ENCODE data around the gene ARID4B. TPM values are rescaled to one million over a fixed set of nuclear protein-coding genes. Genes with fewer than 3 reads are reported as not detected.

The ARID4B gene
- total RNA-seq, 1 experiment from 2014 or later, result 48.7 TPM

GRCh38 chr1:235246022-235246948 lies 81.7 kb downstream of the ARID4B start:
- H3K36me3 Mint-ChIP-seq (ENCODE audit: insufficient read depth, unreplicated experiment), result peaks cover 62% of the 10 kb centered on the region
- H3K27ac Mint-ChIP-seq (ENCODE audit: low read depth, unreplicated experiment), result peak overlapping the region; percentile 10
- H3K9me3 Mint-ChIP-seq (ENCODE audit: unreplicated experiment), result no peaks in the 10 kb centered on the region
- intact Hi-C loops (cut with micrococcal nuclease), result no loop called here
- H3K4me3 Mint-ChIP-seq (ENCODE audit: unreplicated experiment), result no peak overlapping the region
- CTCF ChIA-PET, result interaction anchor here (0.6 to 1.5 kb wide), 7 partner anchors 59 to 640 kb away, joined by 3 to 11 read pairs (median 5); partner anchors contain the start of gene TBCE
- TF ChIP-seq CTCF (IDR thresholded peaks at IDR 0.05; ENCODE audit: unreplicated experiment), result no peak
- no TSS peak for BruUV-seq (replicated peaks)
- peak; percentile 35 for DNase-seq (ENCODE audit: unreplicated experiment)
- H3K27me3 Mint-ChIP-seq (ENCODE audit: insufficient read depth, unreplicated experiment), result no peaks in the 10 kb centered on the region
- H3K4me1 Mint-ChIP-seq (ENCODE audit: insufficient read depth, unreplicated experiment), result peaks cover 18% of the 10 kb centered on the region
- POLR2A ChIA-PET, result interaction anchor here (0.8 to 1.8 kb wide), 7 partner anchors 10 to 635 kb away, joined by 3 to 21 read pairs (median 5); partner anchors contain the start of genes GGPS1, RBM34 and TOMM20

GRCh38 chr1:235244974-235245592 lies 82.9 kb downstream of the ARID4B start:
- CTCF ChIA-PET, result interaction anchor here (3.8 kb wide), 1 partner anchor 171 kb away, joined by 52 read pairs; no protein-coding TSS in a partner anchor
- Mint-ChIP-seq H3K36me3 (ENCODE audit: insufficient read depth, unreplicated experiment) (peaks cover 56% of the 10 kb centered on the region), H3K27me3 (ENCODE audit: insufficient read depth, unreplicated experiment) (no peaks in the 10 kb centered on the region), H3K4me3 (ENCODE audit: unreplicated experiment) (no peak overlapping the region), H3K9me3 (ENCODE audit: unreplicated experiment) (no peaks in the 10 kb centered on the region), H3K4me1 (ENCODE audit: insufficient read depth, unreplicated experiment) (peaks cover 18% of the 10 kb centered on the region), H3K27ac (ENCODE audit: low read depth, unreplicated experiment) (peak overlapping the region; percentile 10)
- intact Hi-C loops (cut with micrococcal nuclease), result no loop called here
- no peak for DNase-seq (ENCODE audit: unreplicated experiment)
- no TSS peak for BruUV-seq (replicated peaks)
- no peak for TF ChIP-seq CTCF (IDR thresholded peaks at IDR 0.05; ENCODE audit: unreplicated experiment)
- POLR2A ChIA-PET, result no interaction called here

GRCh38 chr1:235240960-235241359 lies 87.0 kb downstream of the ARID4B start:
- DNase-seq (ENCODE audit: unreplicated experiment), result no peak
- Mint-ChIP-seq H3K27ac (ENCODE audit: low read depth, unreplicated experiment) (no peak overlapping the region), H3K4me1 (ENCODE audit: insufficient read depth, unreplicated experiment) (peaks cover 12% of the 10 kb centered on the region), H3K9me3 (ENCODE audit: unreplicated experiment) (no peaks in the 10 kb centered on the region), H3K27me3 (ENCODE audit: insufficient read depth, unreplicated experiment) (no peaks in the 10 kb centered on the region), H3K4me3 (ENCODE audit: unreplicated experiment) (no peak overlapping the region), H3K36me3 (ENCODE audit: insufficient read depth, unreplicated experiment) (peaks cover 67% of the 10 kb centered on the region)
- no TSS peak for BruUV-seq (replicated peaks)
- POLR2A ChIA-PET, result interaction anchor here (0.7 to 8.0 kb wide), 4 partner anchors 15 to 157 kb away, joined by 3 to 45 read pairs (median 4); partner anchors contain the start of genes ARID4B and GGPS1
- CTCF ChIA-PET, result interaction anchor here (1.6 to 4.6 kb wide), 3 partner anchors 10 to 175 kb away, joined by 4 to 52 read pairs (median 24); no protein-coding TSS in a partner anchor
- no peak for TF ChIP-seq CTCF (IDR thresholded peaks at IDR 0.05; ENCODE audit: unreplicated experiment)
- intact Hi-C loops (cut with micrococcal nuclease), result no loop called here

- Mint-ChIP-seq H3K4me1 (ENCODE audit: insufficient read depth, unreplicated experiment) (peaks cover 7% of the 10 kb centered on the region), H3K36me3 (ENCODE audit: insufficient read depth, unreplicated experiment) (peaks cover 68% of the 10 kb centered on the region), H3K27me3 (ENCODE audit: insufficient read depth, unreplicated experiment) (no peaks in the 10 kb centered on the region), H3K9me3 (ENCODE audit: unreplicated experiment) (no peaks in the 10 kb centered on the region), H3K27ac (ENCODE audit: low read depth, unreplicated experiment) (peak overlapping the region; percentile 5), H3K4me3 (ENCODE audit: unreplicated experiment) (no peak overlapping the region)
- intact Hi-C loops (cut with micrococcal nuclease), result no loop called here
- TF ChIP-seq CTCF (IDR thresholded peaks at IDR 0.05; ENCODE audit: unreplicated experiment), result no peak
- BruUV-seq (replicated peaks), result no TSS peak
- ChIA-PET POLR2A (interaction anchor here (0.7 to 8.0 kb wide), 7 partner anchors 10 to 761 kb away, joined by 3 to 45 read pairs (median 4); partner anchors contain the start of genes ARID4B, GGPS1, TARBP1 and TOMM20), CTCF (interaction anchor here (0.6 to 4.6 kb wide), 8 partner anchors 8 to 466 kb away, joined by 3 to 24 read pairs (median 6); no protein-coding TSS in a partner anchor)
- DNase-seq (ENCODE audit: unreplicated experiment), result no peak
Observed at GRCh38 chr1:235239851-235240250, 88.1 kb downstream of the ARID4B start.

Measured in MCF 10A (cell line).